Measurements from ENCODE around the gene ECHS1.
"Not testable (repeated sequence)": the region's sequence is repeated elsewhere in the genome, so short reads cannot be mapped to it uniquely, and the experiment has no call there.

The ECHS1 gene

DNA sequence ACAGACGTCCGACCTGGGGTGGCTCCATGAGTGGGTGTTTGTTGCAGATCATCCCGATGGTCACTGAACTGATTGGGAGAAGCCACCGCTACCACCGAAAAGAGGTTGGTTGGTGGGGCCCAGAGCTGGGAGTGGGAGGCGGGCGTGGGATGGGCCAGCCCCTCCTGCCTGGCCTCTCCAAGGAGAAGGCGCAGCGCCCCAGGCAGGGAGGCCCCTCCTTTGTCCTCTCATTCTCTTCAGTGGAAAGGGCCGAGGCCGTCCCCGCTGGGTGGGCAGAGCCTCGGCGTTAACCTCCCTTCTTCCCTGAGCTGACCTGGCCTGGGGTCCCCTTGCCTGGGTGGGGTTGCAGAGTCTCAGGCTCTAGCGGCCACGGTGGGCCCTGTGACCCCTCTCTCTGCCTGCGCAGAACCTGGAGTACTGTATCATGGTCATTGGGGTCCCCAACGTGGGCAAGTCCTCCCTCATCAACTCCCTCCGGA, 26.0 kb upstream of the ECHS1 start:
- no peak for DNase-seq (ENCODE audit: low read depth in 2 of 2)

DNA sequence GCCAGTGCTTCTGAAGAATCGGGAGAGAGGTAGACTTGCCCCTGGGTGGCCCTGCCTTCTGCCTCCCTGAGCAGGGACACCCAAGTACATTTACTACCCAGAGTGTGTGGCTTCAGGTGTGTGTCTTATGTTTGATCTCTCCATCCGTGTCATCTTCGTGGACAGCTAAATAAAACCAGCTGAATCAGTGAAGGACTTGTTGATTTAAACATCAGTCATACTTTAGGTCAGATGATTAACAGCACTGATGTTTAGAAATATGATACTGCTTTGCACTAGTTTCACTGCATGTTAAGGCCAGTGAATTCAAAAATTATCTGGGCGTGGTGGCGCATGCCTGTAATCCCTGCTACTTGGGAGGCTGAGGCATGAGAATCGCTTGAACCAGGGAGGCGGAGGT, 24.8 kb upstream of the ECHS1 start:
- DNase-seq (ENCODE audit: low read depth in 2 of 2) = no peak

DNA sequence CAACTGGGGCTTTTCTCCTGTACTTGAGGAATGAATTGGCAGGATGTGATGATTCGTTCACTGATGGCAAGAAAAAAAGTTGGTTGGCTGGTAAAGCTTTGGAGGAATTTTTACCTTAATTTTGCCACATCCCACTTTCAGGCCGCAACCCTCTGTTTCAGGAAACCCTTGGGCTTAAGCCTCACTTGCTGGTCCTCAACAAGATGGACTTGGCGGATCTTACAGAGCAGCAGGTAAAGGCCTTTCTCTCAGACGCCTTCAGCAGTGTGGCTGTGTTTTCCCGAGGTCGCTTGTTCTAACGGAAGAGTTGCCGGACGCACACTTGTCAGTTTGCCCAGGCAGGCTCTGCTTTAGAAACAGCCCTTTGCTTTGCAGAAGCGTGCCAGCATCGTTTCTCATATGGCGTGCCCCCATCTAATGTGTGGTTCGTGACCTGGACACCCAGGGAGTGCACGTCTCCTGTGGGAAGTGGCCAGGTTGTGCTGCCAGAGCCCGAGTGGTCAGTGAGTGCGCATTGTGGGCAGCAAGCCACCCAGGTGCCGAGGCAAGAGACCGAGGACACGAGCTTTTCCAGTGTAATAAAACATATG, 23.0 kb upstream of the ECHS1 start:
- DNase-seq (ENCODE audit: low read depth in 2 of 2) = no peak

DNA sequence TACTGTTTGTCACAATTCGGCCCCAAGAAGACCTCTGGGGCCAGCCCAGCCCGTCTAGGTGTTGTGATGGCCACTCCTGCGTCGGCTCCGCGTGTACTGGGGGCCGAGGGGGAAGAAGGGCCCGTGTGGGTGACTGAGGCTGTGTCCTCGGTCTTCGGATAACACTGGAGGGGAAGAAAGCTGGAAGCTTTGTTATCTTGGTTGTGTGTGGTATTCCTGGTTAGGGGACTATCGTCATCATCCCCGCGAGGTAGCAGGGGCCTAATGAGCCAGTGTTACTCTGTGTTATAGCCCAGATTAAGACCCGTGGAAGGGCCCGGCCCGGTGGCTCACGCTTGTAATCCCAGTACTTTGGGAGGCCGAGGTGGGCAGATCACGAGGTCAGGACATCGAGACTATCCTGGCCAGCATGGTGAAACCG, 21.7 kb upstream of the ECHS1 start:
- DNase-seq (ENCODE audit: low read depth in 2 of 2) = no peak

DNA sequence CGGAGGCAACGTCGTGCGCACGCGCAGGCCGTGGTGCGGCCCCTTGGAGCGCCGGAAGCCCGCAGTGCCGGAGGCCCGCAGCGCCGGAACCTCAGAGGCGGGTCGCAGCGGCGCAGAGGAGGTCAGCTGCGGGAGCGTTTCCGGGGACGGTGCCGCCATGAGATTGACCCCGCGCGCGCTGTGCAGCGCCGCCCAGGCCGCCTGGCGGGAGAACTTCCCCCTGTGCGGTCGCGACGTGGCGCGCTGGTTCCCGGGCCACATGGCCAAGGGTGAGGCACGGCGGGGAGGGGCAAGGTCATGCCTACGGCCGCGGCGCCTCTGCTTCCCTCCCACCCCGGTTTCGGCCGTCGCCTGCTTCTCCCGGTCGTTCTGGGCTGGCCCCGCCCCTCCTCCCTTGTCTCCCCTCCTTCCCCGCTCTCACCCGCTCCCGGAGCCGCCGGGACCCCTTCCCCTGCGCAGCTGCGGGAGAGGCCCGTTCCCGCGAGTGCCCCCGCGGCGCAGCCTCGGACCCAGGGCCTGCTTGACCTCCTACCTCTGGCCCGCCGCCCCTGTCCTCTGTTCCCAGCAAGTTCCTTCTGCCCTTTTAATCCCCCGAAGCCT, 21.0 kb upstream of the ECHS1 start, which contains the start of gene MTG1:
Gene MTG1 (plus strand): TSS at position 94 of the 600 bp plus-strand sequence. CDS start 64 bp downstream, at position 158.
- peak; percentile 78 to 93 for DNase-seq (ENCODE audit: low read depth in 2 of 2)

DNA sequence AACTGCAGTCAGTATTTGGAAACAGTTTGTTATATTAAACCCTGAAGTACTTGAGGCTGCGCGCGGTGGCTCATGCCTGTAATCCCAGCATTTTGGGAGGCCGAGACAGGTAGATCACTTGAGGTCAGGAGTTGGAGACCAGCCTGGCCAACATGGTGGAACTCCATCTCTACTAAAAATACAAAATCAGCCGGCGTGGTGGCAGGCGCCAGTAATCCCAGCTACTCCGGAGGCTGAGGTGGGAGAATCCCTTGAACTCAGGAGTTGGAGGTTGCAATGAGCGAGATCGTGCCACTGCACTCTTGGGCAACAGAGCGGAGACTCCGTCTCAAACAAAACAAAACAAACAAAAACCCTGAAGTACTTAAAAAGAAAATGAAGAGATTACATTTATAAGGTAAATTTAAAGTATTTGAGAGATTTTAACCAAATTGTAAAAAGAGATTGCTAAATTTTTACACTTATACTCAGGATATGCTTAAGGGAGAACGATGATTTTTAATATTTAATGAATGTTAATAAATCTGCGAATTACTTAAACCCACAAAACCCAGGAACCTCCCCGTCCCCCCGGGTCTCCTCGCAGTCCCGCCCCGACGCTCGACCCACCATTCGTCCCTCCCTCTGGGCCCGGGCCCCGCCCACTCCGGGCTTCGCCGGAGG, 20.4 kb upstream of the ECHS1 start:
- DNase-seq (ENCODE audit: low read depth in 2 of 2) = no peak

DNA sequence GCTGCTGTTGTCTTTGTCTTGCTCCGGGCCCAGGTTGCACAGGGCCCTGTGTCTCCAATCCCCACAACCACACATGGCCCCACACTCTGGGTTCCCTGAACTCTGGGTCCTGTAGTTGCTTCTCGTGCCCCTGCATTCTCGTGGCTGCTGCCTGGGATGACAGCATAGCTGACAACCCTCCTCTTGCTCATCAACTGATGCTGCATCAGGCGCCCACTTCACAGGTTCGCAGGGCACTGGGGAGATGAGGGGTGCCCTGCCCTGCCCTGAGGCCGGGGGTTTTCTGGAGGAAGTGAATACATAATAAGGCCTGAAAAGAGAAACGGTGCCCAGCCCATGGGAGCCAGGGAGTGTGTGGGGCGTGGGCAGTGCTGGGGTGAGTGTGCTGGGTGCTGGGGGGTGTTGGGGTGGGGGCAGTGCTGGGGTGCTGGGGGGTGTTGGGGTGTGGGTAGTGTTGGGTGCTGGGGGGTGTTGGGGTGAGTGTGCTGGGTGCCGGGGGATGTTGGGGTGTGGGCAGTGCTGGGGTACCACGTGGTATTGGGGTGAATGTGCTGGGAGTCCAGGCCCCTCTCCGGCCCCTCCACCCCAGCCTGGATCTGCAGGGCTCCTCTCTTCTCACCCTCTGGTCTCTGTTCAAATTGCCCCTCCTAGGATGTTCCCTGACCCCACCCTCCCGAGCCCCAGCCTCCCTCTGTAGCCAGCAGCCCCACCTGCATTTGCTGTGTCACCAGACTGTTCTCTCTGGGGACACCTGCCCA, 18.8 kb upstream of the ECHS1 start:
- DNase-seq (ENCODE audit: low read depth in 2 of 2) = peak in 1 of 2 donors; percentile 22

DNA sequence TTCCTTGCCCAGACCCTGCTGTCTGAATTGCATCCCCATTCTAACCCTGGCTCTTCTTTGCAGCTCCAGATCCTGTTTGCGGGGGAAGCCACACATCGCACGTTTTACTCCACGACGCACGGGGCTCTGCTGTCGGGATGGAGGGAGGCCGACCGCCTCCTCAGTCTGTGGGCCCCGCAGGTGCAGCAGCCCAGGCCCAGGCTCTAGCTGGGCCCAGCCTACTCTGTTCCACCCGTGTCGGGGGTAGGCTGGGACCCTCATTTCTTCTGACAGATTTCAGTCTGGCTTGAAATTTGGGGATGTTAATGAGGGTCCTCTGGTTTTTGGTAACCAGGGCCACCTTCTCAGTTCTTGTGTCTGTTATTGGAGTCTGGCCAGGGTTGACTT, 18.1 kb upstream of the ECHS1 start:
- no peak for DNase-seq (ENCODE audit: low read depth in 2 of 2)

DNA sequence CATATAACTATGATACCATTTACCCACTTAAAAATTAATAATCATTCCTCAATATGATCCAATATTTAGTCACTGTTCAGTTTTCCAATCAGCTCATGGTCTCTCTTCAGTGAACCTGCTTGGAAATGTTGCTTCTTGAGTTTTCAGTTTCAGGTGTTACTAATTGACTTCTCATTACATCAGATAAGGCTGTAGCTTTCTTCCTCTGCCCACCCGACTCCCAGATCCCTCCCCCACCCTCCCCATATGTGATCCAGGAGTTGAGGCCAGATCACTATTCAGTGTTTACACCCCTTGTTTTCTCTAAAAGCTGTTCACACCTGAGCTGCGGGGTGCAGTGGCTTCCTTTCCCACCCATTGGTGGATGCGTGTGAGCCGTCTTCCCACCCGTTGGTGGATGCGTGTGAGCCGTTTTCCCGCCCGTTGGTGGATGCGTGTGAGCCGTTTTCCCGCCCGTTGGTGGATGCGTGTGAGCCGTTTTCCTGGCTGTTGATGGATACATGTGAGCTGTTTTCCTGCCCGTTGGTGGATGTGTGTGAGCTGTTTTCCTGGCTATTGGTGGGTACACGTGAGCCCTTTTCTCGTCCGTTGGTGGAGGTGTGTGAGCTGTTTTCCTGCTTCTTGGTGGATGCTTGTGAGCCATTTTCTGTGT, 17.6 kb upstream of the ECHS1 start:
- no peak for DNase-seq (ENCODE audit: low read depth in 2 of 2)

DNA sequence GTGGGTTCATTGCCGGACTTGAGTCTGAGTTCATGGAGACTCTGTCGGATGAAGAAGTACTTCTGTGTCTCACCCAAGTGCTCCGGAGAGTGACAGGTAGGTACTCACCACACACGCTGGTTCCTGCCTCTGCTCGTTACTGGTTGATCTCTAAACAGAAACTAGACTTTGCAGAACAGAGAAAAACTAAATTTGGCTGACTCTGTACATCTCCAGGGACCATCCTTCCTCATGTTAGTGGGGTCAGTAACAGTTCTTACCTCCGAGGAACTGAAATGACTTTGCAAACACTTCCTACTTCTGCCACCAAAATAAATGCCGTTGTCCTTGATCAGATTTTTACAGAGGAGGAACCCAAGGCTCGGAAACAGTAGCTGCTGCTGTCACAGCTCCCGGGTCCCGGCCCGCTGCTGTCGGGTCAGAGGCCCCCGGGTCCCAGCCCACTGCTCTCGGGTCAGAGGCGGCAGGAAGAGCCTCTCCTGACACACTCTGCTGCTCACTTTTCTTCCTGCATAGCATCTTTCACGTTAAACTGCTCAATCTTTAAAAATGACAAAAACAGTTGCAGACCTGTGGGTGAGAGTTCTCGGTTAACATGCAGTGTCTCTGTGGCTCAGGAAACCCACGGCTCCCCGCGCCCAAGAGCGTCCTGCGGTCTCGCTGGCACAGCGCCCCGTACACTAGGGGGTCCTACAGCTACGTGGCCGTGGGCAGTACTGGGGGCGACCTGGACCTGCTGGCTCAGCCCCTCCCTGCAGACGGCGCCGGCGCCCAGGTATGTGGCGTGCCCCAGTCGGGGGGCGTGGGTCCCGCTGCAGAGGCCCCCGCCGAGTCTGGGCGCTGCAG, 16.0 kb upstream of the ECHS1 start:
- DNase-seq (ENCODE audit: low read depth in 2 of 2) = peak in 1 of 2 donors; percentile 20

DNA sequence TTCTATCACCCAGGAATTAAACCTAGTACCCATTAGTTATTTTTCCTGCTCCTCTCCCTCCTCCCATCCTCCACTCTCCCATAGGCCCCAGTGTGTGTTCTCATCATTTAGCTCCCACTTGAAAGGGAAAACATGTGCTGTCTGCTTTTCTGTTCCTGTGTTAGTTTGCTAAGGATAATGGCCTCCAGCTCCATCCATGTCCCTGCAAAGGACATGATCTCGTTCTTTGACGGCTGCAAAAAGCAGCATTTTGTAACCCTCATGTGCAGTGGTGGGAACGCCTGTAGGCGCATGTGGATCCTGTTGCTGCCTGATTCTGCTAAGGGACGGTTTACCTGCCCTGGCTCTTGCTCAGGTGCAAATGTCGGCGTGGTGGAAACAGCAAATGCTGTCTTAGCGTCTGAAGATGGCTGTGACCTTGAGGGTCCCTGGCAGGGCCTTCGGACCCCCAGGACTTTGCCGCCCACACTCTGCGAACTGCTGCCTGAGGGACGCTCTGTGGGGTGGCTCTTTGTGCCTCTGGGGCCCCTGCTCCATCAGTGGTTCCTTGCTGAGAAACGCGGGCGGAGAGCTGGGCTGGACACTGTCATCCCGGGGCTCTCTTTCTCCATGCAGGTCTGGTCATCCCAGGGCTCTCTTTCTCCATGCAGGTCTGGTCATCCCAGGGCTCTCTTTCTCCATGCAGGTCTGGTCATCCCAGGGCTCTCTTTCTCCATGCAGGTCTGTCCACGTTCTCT, 15.2 kb upstream of the ECHS1 start:
- no peak for DNase-seq (ENCODE audit: low read depth in 2 of 2)

DNA sequence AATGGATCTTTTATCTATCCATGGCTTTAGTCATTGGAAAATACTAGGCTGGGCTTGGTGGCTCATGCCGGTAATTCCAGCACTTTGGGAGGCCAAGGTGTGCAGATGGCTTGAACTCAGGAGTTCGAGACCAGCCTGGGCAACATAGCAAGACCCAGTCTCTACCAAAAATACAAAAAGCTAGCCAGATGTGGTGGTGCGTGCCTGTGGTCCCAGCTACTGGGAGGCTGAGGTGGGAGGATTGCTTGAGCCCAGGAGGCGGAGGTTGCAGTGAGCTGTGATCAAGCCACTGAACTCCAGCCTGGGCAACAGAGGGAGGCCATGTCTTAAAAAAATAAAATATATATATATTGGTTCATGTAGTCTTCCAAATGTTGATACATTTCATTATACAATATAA, 13.8 kb upstream of the ECHS1 start:
- DNase-seq (ENCODE audit: low read depth in 2 of 2) = not testable (repeated sequence)

DNA sequence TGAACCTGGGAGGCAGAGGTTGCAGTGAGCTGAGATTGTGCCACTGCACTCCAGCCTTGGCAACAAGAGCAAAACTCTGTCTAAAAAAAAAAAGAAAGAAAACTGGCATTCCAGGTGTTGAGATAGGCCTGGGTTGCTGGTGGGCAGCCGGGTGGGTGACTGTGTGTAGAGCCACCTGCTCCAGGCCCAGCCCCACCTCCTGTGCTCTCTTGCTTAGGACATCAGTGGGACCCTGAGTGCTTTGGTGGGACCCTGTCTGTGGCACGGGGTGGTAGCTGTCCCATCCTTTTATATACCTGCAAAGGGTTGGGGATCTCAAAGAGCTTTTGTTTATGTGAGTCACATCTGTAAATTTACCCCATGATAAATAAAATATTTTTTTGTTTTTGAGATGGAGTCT, 12.1 kb upstream of the ECHS1 start:
- no peak for DNase-seq (ENCODE audit: low read depth in 2 of 2)

DNA sequence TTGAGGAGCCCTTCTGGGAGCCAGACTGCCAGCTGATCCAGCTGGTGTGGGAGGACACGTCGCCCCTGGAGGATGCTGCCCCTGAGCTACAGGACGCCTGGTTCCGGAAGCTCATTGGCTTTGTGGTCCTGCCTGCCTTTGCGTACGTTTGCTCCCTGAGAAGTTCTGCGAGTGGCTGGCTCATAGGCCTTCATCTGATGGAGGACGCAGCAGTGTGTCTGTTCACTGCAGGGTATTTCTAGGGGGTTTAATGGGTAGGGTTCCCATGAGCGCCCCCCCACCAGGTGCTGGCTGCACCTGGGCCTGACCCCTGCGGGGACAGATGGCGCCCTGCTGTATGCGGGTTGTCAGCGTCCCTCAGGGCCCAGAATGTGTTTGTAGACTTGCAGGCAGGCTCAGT, 10.9 kb upstream of the ECHS1 start:
- DNase-seq (ENCODE audit: low read depth in 2 of 2) = no peak

DNA sequence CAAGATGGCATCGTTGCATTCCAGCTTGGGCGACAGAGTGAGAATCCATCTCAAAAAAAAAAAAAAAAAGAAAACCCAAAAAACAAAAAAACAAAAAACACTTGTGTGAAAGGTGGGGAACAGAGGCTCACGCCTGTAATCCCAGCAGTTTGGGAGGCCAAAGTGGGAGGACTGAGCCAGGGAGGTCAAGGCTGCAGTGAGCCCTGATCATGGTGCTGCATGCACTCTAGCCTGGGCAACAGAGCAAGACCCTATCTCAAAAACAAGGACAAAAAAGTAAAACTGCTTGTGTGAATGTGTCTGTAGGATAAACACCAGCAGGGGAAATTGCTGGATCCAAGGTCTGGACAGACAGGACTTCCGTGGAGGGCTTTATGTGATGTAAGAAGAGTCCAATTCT, 10.4 kb upstream of the ECHS1 start:
- DNase-seq (ENCODE audit: low read depth in 2 of 2) = no peak

DNA sequence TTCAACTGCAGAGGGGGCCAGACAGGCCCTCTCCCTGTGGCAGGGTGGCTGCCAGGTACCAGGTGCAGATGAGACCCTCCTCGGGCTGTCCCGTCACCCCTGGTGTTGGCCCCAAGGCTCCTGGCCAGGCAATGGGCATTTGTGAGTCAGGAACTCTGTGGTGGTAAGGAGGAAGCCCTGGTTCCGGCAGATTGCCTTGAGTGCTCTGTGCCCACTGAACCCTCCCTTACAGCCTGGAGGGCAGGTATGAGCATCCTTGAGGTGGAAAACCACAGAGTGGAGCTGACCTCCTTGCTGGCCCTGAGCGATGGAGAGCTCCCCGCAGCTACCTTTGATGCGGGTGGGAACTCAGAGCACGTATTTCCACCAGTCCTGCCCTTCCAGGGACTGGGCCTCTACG, 7.9 kb upstream of the ECHS1 start:
- no peak for DNase-seq (ENCODE audit: low read depth in 2 of 2)

DNA sequence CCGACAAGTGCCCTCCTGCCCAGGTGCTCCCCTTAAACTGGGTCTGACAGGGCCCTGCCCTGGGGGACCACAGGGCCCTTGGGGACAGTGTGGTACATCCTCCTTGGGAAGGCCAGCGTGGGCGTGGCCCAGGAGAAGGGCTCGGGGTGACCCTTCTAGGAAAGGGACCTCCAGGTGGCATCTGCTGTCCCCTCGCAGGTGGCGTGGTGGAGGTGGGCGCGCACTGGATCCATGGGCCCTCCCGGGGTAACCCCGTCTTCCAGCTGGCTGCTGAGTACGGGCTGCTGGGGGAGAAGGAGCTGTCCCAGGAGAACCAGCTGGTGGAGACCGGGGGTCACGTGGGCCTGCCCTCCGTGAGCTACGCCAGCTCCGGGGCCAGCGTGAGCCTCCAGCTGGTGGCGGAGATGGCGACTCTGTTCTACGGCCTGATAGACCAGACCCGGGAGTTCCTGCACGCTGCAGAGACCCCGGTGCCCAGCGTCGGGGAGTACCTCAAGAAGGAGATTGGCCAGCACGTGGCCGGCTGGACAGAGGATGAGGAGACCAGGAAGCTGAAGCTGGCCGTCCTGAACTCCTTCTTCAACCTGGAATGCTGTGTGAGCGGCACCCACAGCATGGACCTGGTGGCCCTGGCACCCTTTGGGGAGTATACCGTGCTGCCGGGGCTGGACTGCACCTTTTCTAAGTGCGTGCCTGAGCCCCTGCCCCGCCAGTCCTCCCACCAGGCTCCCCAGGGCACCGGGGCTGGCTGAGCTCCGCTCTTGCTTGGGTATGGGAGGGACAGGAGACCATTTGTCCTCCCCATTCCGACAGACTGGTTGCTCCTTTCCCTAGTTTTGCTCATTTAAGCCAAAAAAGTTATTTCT, 6.9 kb upstream of the ECHS1 start:
- DNase-seq (ENCODE audit: low read depth in 2 of 2) = no peak

DNA sequence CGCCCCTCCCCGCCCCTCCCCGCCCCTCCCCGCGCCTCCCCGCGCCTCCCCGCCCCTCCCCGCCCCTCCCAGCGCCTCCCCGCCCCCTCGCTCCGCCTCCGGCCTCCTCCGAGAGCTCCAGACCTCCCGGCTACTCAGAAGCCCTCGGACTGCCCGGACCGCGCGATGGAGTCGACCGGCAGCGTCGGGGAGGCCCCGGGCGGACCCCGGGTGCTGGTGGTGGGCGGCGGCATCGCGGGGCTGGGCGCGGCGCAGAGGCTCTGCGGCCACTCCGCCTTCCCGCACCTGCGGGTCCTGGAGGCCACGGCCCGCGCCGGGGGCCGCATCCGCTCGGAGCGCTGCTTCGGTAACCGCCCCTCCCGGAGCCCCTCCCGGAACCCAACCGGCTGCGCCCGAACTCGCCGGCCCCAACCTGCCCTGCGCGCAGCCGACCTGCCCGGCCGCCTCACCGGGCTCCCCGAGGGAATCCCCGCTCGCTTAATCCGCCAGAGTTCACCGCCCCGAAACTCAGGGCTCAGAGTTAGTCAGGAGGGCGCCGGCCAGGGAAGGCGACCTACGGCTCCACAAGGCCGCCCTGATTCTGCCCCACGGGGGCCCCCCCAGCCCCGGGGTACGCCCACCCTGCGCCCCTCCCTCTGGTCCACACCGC, 6.1 kb upstream of the ECHS1 start, which contains the start of gene PAOX:
Gene PAOX (plus strand): TSS at position 111 of the 649 bp plus-strand sequence. CDS start 55 bp downstream, at position 166.
- peak in 1 of 2 donors; percentile 52 for DNase-seq (ENCODE audit: low read depth in 2 of 2)

Measured in stimulated activated CD8-positive, alpha-beta memory T cell treated with anti-CD3 and anti-CD28 coated beads, Interleukin-7, amount 100 ng/mL, for 4 hours (primary cell).